HFF-Myc (cell line): ENCODE data around the gene NAPSA.

ENCODE experiments used
- DNase-seq: peaks from one replicate; pipeline ENCODE4 v3.0.0-alpha.2; 2011; ENCODE audit warnings: low read depth; ENCODE audit errors: extremely low read depth
- H3K4me3 ChIP-seq: replicated peaks from 2 replicates; pipeline ENCODE4 v1.5.1; 2011; ENCODE audit warnings: low read depth, mild to moderate bottlenecking, control low read depth, low read length
- TF ChIP-seq, protein P1 (sequence below): IDR thresholded peaks from 2 replicates; pipeline ENCODE4 v1.5.1; 2012; ENCODE audit warnings: mild to moderate bottlenecking, low read depth, low read length, control low read depth; ENCODE audit errors: missing control alignments

NAPSA gene

GRCh38 chr19:50314724-50315708 is 50.4 kb downstream of the NAPSA start:
- TF ChIP-seq, protein P1, sequence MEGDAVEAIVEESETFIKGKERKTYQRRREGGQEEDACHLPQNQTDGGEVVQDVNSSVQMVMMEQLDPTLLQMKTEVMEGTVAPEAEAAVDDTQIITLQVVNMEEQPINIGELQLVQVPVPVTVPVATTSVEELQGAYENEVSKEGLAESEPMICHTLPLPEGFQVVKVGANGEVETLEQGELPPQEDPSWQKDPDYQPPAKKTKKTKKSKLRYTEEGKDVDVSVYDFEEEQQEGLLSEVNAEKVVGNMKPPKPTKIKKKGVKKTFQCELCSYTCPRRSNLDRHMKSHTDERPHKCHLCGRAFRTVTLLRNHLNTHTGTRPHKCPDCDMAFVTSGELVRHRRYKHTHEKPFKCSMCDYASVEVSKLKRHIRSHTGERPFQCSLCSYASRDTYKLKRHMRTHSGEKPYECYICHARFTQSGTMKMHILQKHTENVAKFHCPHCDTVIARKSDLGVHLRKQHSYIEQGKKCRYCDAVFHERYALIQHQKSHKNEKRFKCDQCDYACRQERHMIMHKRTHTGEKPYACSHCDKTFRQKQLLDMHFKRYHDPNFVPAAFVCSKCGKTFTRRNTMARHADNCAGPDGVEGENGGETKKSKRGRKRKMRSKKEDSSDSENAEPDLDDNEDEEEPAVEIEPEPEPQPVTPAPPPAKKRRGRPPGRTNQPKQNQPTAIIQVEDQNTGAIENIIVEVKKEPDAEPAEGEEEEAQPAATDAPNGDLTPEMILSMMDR: no peak
- DNase-seq: no peak
- H3K4me3 ChIP-seq: no peak overlapping the region

DNA sequence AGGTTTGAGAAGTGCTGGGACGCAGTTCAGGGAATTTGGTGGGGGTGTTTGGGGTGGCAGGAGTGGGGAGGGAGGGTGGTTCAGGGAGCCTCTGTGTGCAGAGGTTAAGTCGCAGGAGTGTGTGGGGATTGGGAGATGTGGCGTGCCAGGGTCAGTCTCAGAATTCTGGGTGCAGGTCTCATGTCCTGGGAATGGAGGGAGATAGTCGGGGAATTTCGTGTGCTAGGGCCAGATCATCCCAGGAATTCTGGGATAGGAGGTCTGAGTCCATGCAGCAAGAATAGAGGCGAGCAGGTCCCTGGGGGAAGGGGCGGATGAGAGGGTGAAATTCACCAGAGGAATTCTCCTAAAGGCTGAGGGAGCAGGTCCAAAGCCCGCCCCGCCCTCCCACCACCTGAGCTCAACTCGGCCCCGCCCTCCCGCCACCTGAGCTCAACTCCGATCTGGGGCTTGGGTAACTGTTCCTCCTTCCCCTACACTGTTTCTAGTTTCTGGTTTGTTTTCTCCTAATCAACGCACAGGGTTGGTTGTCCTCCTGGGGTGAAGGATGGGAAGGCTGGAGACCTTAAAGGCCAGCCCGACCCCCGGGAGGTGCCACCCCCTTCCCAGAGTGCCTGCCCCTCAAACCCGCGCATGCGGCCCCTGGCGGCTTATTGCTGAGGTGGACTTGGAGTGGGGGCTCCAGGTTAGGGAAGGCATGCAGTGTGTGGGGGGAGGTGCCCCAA is 51.5 kb downstream of the NAPSA start:
- DNase-seq: no peak
- H3K4me3 ChIP-seq: no peak overlapping the region
- TF ChIP-seq, protein P1: no peak

GRCh38 chr19:50312967-50313811 is 52.2 kb downstream of the NAPSA start:
- no peak for DNase-seq
- no peak overlapping the region for H3K4me3 ChIP-seq
- TF ChIP-seq, protein P1: no peak

- no peak overlapping the region for H3K4me3 ChIP-seq
- DNase-seq: no peak
- TF ChIP-seq, protein P1: no peak
Observed at GRCh38 chr19:50311723-50312635, 53.5 kb downstream of the NAPSA start.

GRCh38 chr19:50310759-50311465 is 54.5 kb downstream of the NAPSA start:
- no peak for DNase-seq
- no peak overlapping the region for H3K4me3 ChIP-seq
- TF ChIP-seq, protein P1: no peak
